ENCODE data around the gene WNT9B.

WNT9B gene

GRCh38 chr17:46916211-46916610 is 64.8 kb downstream of the WNT9B start:
- TF ChIP-seq GATA3 (IDR thresholded peaks at IDR 0.05; ENCODE audit: low read depth, low read length), result no peak
- no peak for TF ChIP-seq GATA2 (IDR thresholded peaks at IDR 0.05; ENCODE audit: low read depth, low read length)

- TF ChIP-seq GATA2 (IDR thresholded peaks at IDR 0.05; ENCODE audit: low read depth, low read length), result no peak
- TF ChIP-seq GATA3 (IDR thresholded peaks at IDR 0.05; ENCODE audit: low read depth, low read length), result no peak
Observed at GRCh38 chr17:46916623-46917022, 65.2 kb downstream of the WNT9B start.

- TF ChIP-seq GATA2 (IDR thresholded peaks at IDR 0.05; ENCODE audit: low read depth, low read length) (no peak), GATA3 (IDR thresholded peaks at IDR 0.05; ENCODE audit: low read depth, low read length) (no peak)
Observed at GRCh38 chr17:46917041-46917440, 65.7 kb downstream of the WNT9B start.

GRCh38 chr17:46917516-46917915 is 66.1 kb downstream of the WNT9B start:
- TF ChIP-seq GATA2 (IDR thresholded peaks at IDR 0.05; ENCODE audit: low read depth, low read length) (no peak), GATA3 (IDR thresholded peaks at IDR 0.05; ENCODE audit: low read depth, low read length) (no peak)

GRCh38 chr17:46922487-46922803 is 71.1 kb downstream of the WNT9B start:
- no peak for TF ChIP-seq GATA3 (IDR thresholded peaks at IDR 0.05; ENCODE audit: low read depth, low read length)
- no peak for TF ChIP-seq GATA2 (IDR thresholded peaks at IDR 0.05; ENCODE audit: low read depth, low read length)

- TF ChIP-seq GATA2 (IDR thresholded peaks at IDR 0.05; ENCODE audit: low read depth, low read length) (no peak), GATA3 (IDR thresholded peaks at IDR 0.05; ENCODE audit: low read depth, low read length) (no peak)
Observed at GRCh38 chr17:46922804-46923635, 71.6 kb downstream of the WNT9B start, which contains the start of gene GOSR2. GOSR2 (plus strand) TSS chr17:46923160; CDS start chr17:46923193, 33 bp downstream.

- no peak for TF ChIP-seq GATA3 (IDR thresholded peaks at IDR 0.05; ENCODE audit: low read depth, low read length)
Observed at GRCh38 chr17:46925185-46925868, 73.9 kb downstream of the WNT9B start.

GRCh38 chr17:46928467-46929261 is 77.3 kb downstream of the WNT9B start:
- TF ChIP-seq GATA3 (IDR thresholded peaks at IDR 0.05; ENCODE audit: low read depth, low read length) (no peak), GATA2 (IDR thresholded peaks at IDR 0.05; ENCODE audit: low read depth, low read length) (no peak)

GRCh38 chr17:46929413-46929812 is 78.0 kb downstream of the WNT9B start:
- TF ChIP-seq GATA2 (IDR thresholded peaks at IDR 0.05; ENCODE audit: low read depth, low read length), result no peak
- TF ChIP-seq GATA3 (IDR thresholded peaks at IDR 0.05; ENCODE audit: low read depth, low read length), result no peak

- TF ChIP-seq GATA2 (IDR thresholded peaks at IDR 0.05; ENCODE audit: low read depth, low read length) (no peak), GATA3 (IDR thresholded peaks at IDR 0.05; ENCODE audit: low read depth, low read length) (no peak)
Observed at GRCh38 chr17:46930051-46930450, 78.7 kb downstream of the WNT9B start.

GRCh38 chr17:46931596-46931995 is 80.2 kb downstream of the WNT9B start:
- TF ChIP-seq GATA3 (IDR thresholded peaks at IDR 0.05; ENCODE audit: low read depth, low read length) (no peak), GATA2 (IDR thresholded peaks at IDR 0.05; ENCODE audit: low read depth, low read length) (no peak)

GRCh38 chr17:46935658-46936266 is 84.4 kb downstream of the WNT9B start:
- no peak for TF ChIP-seq GATA2 (IDR thresholded peaks at IDR 0.05; ENCODE audit: low read depth, low read length)
- no peak for TF ChIP-seq GATA3 (IDR thresholded peaks at IDR 0.05; ENCODE audit: low read depth, low read length)

All from SH-SY5Y (cell line).